ENCODE results near the gene LFNG.
A peak's percentile ranks its signal among the peaks of the same experiment; 100 is the strongest.

LFNG gene, protein sequence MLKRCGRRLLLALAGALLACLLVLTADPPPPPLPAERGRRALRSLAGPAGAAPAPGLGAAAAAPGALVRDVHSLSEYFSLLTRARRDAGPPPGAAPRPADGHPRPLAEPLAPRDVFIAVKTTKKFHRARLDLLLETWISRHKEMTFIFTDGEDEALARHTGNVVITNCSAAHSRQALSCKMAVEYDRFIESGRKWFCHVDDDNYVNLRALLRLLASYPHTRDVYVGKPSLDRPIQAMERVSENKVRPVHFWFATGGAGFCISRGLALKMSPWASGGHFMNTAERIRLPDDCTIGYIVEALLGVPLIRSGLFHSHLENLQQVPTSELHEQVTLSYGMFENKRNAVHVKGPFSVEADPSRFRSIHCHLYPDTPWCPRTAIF

DNA sequence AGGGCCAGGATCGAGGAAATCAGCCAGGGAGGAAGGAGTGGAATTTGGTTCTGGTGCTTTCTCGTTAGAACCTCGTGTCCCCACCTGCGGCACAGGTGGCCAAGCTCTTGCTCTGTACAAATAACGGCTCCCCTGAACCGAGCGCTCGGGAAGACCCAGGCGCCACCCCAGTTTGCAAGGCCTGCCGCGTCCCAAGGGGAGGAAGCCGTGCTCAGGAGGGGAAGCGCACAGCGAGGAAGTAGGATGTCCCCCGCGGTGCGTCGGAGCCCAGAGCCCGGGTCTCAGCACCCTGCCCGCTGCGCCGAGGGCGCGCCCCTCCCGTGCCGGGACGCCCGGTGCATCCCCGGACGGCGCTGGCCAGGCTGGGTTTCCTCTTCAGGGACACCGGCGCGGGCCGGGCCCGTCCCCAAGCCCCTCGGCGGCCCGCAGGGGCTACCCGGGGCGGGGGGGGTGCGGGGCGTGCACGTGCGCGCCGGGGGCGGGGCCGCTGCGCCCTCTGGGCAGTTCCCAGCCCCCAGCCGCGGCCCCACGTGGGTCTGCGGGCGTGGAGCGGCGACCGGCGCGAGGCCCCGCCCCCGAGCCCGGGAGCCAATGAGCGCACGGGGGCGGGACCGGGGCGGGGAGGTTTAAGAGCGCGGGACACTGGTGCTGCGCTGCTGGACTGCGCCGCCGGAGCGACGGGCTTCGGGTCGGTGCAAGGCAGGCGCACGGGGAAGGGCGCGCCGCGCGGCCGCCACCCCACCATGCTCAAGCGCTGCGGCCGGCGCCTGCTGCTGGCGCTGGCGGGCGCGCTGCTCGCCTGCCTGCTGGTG, at the start of gene LFNG:
LFNG (plus strand) TSS at position 656 of the 812 bp plus-strand sequence; CDS start at position 744, 88 bp downstream.
- peak within 1 kb of the TSS; percentile 89 for H3K9ac ChIP-seq (ENCODE audit: low read length)

DNA sequence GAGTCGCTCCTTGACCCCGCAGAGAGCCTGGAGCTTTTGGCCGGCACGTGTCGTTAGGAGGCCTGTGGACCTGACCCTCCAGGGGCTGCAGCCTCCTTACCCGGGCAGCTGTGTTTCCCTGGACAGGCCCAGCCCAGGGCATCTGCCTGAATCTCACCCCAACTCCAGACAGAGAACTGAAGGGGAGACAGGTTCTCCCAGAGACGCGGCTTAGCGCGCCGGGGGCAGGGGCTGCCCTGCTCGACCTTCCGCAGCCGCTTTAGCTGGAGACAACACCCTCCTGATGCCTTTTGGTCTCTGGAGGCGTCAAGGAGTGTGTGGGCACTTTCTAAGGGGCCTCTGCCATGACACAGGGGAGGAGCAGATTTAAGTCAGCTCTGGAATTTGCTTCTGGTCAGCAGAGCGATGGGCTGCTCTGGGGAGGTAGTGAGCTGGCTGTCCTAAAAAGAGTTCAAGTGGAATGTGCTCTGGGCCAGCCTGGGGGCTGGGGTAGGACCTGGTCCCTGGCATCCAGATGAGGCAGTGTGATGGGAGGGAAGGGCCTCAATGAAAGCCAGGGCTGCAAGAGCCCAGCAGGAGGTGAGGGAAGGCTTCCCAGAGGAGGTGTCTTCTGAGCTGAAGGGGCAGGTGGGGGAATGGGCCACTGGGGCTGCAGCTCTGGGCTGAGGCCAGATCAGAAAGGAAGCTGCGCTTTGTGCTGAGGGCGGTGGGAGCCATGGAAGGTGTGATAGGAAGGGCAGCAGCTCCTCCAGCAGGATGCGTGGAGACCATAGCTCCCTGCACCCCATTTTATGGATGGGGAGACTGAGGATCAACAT, 49.2 kb upstream of the LFNG start:
- Histone ChIP-seq H3K9me3 (ENCODE audit: insufficient read depth, low read length) (no peaks in the 10 kb centered on the region), H3K79me2 (ENCODE audit: low read length) (no peaks in the 10 kb centered on the region), H3K27ac (ENCODE audit: low read length) (no peak overlapping the region), H3K4me3 (ENCODE audit: low read length) (no peak overlapping the region), H3K9ac (ENCODE audit: low read length) (no peak overlapping the region), H4K20me1 (ENCODE audit: insufficient read depth, low read length) (no peaks in the 10 kb centered on the region), H3K4me1 (ENCODE audit: low read length) (no peaks in the 10 kb centered on the region), H3K4me2 (ENCODE audit: low read length) (no peak overlapping the region), H3K27me3 (ENCODE audit: low read depth, low read length) (0 out of 2 replicates have a peak, but pooled peaks cover 3% of the 10 kb centered on the region), H3K36me3 (replicated peaks; ENCODE audit: low read depth, low read length) (no peaks in the 10 kb centered on the region), H2AFZ (ENCODE audit: low read depth, low read length) (no peak overlapping the region)
- no peak for TF ChIP-seq EZH2phosphoT487 (IDR thresholded peaks at IDR 0.05; ENCODE audit: low read depth)
- TF ChIP-seq, protein P1, sequence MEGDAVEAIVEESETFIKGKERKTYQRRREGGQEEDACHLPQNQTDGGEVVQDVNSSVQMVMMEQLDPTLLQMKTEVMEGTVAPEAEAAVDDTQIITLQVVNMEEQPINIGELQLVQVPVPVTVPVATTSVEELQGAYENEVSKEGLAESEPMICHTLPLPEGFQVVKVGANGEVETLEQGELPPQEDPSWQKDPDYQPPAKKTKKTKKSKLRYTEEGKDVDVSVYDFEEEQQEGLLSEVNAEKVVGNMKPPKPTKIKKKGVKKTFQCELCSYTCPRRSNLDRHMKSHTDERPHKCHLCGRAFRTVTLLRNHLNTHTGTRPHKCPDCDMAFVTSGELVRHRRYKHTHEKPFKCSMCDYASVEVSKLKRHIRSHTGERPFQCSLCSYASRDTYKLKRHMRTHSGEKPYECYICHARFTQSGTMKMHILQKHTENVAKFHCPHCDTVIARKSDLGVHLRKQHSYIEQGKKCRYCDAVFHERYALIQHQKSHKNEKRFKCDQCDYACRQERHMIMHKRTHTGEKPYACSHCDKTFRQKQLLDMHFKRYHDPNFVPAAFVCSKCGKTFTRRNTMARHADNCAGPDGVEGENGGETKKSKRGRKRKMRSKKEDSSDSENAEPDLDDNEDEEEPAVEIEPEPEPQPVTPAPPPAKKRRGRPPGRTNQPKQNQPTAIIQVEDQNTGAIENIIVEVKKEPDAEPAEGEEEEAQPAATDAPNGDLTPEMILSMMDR (IDR thresholded peaks at IDR 0.05; ENCODE audit: low read depth, low read length): no peak

More for the DNA sequence above, at the start of gene LFNG:
- Histone ChIP-seq H3K27me3 (ENCODE audit: low read depth, low read length) (no peaks in the 10 kb centered on the region), H3K79me2 (ENCODE audit: low read length) (peaks cover 47% of the 10 kb centered on the region), H2AFZ (ENCODE audit: low read depth, low read length) (no peak within 1 kb of the TSS), H3K9me3 (ENCODE audit: insufficient read depth, low read length) (no peaks in the 10 kb centered on the region), H3K4me2 (ENCODE audit: low read length) (peak within 1 kb of the TSS; percentile 99), H3K36me3 (replicated peaks; ENCODE audit: low read depth, low read length) (peaks cover 16% of the 10 kb centered on the region), H4K20me1 (ENCODE audit: insufficient read depth, low read length) (peaks cover 28% of the 10 kb centered on the region), H3K27ac (ENCODE audit: low read length) (peak within 1 kb of the TSS; percentile 88), H3K4me3 (ENCODE audit: low read length) (peak within 1 kb of the TSS; percentile 100), H3K4me1 (ENCODE audit: low read length) (peaks cover 40% of the 10 kb centered on the region)
- TF ChIP-seq EZH2phosphoT487 (IDR thresholded peaks at IDR 0.05; ENCODE audit: low read depth): no peak
- TF ChIP-seq, protein P1 (IDR thresholded peaks at IDR 0.05; ENCODE audit: low read depth, low read length): no peak

DNA sequence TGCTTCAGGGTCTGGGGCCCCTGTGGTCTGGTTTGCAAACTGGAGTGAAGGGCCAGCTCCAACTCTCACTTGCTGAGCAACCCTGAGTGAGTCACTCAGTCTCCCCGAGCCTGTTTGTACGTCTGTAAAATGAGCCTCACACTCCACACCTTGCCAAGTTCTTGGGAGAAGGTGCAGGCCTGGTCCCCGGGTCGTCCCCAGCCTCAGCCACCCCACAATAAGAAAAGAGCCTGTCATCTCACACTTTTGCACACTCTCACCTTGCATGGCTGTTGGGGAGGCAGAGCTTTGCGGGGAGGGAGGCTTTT, 48.6 kb upstream of the LFNG start:
- Histone ChIP-seq H3K79me2 (ENCODE audit: low read length) (no peaks in the 10 kb centered on the region), H3K9ac (ENCODE audit: low read length) (no peak overlapping the region), H2AFZ (ENCODE audit: low read depth, low read length) (no peak overlapping the region), H3K4me1 (ENCODE audit: low read length) (no peaks in the 10 kb centered on the region), H3K4me3 (ENCODE audit: low read length) (no peak overlapping the region), H3K36me3 (replicated peaks; ENCODE audit: low read depth, low read length) (no peaks in the 10 kb centered on the region), H3K27me3 (ENCODE audit: low read depth, low read length) (0 out of 2 replicates have a peak, but pooled peaks cover 3% of the 10 kb centered on the region), H3K27ac (ENCODE audit: low read length) (no peak overlapping the region), H4K20me1 (ENCODE audit: insufficient read depth, low read length) (no peaks in the 10 kb centered on the region), H3K4me2 (ENCODE audit: low read length) (no peak overlapping the region), H3K9me3 (ENCODE audit: insufficient read depth, low read length) (no peaks in the 10 kb centered on the region)
- TF ChIP-seq EZH2phosphoT487 (IDR thresholded peaks at IDR 0.05; ENCODE audit: low read depth): no peak
- TF ChIP-seq, protein P1 (IDR thresholded peaks at IDR 0.05; ENCODE audit: low read depth, low read length): no peak
